ENCODE measurements around the gene TESMIN. TPM values are rescaled to one million over a fixed set of nuclear protein-coding genes. Genes with fewer than 3 reads are reported as not detected.

The TESMIN gene
- total RNA-seq, 1 donor from 2014 or later = 1.1 TPM

DNA sequence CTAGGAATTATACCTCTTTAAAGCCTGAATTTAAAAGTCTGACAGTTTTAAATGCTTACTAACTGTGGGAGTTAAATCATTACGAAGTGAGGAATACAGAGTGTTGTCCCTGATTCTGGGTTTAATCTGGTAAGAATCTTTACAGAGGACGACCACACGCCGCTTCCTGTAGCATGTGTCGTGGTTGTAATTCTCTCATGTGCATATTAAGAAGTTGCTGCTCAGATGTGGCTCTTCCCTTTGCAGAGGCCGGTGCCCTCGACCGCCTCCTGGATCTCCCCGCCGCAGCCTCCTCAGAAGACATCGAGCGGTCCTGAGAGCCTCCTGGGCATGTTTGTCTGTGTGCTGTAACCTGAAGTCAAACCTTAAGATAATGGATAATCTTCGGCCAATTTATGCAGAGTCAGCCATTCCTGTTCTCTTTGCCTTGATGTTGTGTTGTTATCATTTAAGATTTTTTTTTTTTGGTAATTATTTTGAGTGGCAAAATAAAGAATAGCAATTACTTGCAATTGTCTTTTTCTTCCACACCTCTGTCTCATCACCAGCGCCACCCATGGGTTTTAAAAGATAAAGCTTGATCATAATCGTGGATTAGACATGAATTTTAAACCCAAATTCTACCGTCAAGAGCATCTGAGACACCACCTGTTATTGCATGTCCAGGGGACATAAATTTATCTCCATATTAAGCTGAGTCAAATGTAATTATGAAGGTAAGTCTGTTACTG is 60.5 kb downstream of the TESMIN start:
- Mint-ChIP-seq H3K4me3 (ENCODE audit: unreplicated experiment) (no peak overlapping the region), H3K27me3 (ENCODE audit: low read depth, unreplicated experiment) (peaks cover 60% of the 10 kb centered on the region)

DNA sequence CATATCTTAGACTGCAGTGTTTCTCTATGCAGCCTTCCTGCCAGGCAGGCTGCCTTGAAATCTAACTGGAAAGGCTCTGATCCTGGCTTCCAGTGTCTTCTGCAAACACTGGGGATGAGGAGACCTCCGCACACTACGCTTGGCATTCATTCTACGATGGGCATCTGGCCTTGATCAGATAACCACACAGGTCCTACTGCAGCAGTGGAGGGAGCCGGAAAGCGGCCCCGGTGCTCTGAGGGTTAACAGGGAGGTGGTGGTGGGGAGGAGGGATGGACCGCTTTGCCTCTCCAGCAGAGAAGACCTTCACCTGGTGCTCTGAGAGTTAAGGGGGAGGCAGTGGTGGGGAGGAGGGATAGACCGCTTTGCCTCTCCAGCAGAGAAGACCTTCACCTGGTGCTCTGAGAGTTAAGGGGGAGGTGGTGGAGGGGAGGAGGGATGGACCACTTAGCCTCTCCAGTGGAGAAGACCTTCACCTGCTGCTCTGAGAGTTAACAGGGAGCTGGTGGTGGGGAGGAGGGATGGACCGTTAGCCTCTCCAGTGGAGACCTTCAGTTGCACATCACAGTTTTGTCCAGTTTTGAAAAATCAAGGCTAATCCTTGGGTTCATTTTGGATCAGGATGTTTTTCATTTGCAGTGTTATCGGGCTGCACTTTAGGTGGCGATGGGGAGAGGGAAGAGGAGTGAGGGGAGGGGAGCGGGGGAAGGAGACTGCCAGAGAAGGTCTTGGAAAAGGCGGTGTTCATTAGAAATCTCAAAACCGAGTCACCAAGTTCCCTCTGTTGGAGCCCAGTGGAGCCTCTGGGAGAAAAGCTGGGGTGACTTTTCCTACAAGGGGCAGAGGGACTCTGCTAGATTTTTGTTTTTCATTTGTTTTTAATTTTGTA is 61.3 kb downstream of the TESMIN start:
- FAIRE-seq (no peak), DNase-seq (ENCODE audit: low read depth) (no peak)
- Histone ChIP-seq H3K36me3 (ENCODE audit: insufficient read depth, low read length) (no peaks in the 10 kb centered on the region), H3K79me2 (ENCODE audit: insufficient read depth, low read length) (no peaks in the 10 kb centered on the region), H3K27ac (ENCODE audit: low read depth, low read length) (no peak overlapping the region), H3K9me3 (ENCODE audit: insufficient read depth, low read depth, low read length) (no peaks in the 10 kb centered on the region), H3K4me2 (ENCODE audit: low read length) (no peak overlapping the region), H2AFZ (ENCODE audit: low read depth, low read length) (no peak overlapping the region), H3K27me3 (ENCODE audit: insufficient read depth, low read length) (peaks cover 56% of the 10 kb centered on the region), H3K4me3 (ENCODE audit: insufficient read depth, low read depth, low read length) (no peak overlapping the region), H3K4me1 (ENCODE audit: insufficient read depth, low read length) (no peaks in the 10 kb centered on the region), H3K9ac (ENCODE audit: low read length) (no peak overlapping the region), H4K20me1 (ENCODE audit: insufficient read depth, low read length) (no peaks in the 10 kb centered on the region)
- no peaks in the 10 kb centered on the region for H3K4me1 Mint-ChIP-seq (ENCODE audit: low read depth, unreplicated experiment)
- peaks cover 59% of the 10 kb centered on the region for H3K27me3 Mint-ChIP-seq (ENCODE audit: low read depth, unreplicated experiment)
- no peak overlapping the region for H3K27ac Mint-ChIP-seq (ENCODE audit: unreplicated experiment)
- no peak overlapping the region for H3K4me3 Mint-ChIP-seq (ENCODE audit: unreplicated experiment)
- peaks cover 6% of the 10 kb centered on the region for H3K9me3 Mint-ChIP-seq (ENCODE audit: unreplicated experiment)
- peaks cover 8% of the 10 kb centered on the region for H3K36me3 Mint-ChIP-seq (ENCODE audit: low read depth, unreplicated experiment)
- TF ChIP-seq EZH2 (IDR thresholded peaks at IDR 0.05; ENCODE audit: insufficient read depth, low read length) = no peak
- TF ChIP-seq, protein P1, sequence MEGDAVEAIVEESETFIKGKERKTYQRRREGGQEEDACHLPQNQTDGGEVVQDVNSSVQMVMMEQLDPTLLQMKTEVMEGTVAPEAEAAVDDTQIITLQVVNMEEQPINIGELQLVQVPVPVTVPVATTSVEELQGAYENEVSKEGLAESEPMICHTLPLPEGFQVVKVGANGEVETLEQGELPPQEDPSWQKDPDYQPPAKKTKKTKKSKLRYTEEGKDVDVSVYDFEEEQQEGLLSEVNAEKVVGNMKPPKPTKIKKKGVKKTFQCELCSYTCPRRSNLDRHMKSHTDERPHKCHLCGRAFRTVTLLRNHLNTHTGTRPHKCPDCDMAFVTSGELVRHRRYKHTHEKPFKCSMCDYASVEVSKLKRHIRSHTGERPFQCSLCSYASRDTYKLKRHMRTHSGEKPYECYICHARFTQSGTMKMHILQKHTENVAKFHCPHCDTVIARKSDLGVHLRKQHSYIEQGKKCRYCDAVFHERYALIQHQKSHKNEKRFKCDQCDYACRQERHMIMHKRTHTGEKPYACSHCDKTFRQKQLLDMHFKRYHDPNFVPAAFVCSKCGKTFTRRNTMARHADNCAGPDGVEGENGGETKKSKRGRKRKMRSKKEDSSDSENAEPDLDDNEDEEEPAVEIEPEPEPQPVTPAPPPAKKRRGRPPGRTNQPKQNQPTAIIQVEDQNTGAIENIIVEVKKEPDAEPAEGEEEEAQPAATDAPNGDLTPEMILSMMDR (IDR thresholded peaks at IDR 0.05; ENCODE audit: insufficient read depth, low read depth, low read length) = no peak

More for the DNA sequence above, 60.5 kb downstream of the TESMIN start:
- TF ChIP-seq, protein P1 (IDR thresholded peaks at IDR 0.05; ENCODE audit: insufficient read depth, low read depth, low read length) = no peak
- no peak for TF ChIP-seq EZH2 (IDR thresholded peaks at IDR 0.05; ENCODE audit: insufficient read depth, low read length)
- Histone ChIP-seq H3K36me3 (ENCODE audit: insufficient read depth, low read length) (no peaks in the 10 kb centered on the region), H3K4me1 (ENCODE audit: insufficient read depth, low read length) (no peaks in the 10 kb centered on the region), H2AFZ (ENCODE audit: low read depth, low read length) (no peak overlapping the region), H3K79me2 (ENCODE audit: insufficient read depth, low read length) (no peaks in the 10 kb centered on the region), H3K27ac (ENCODE audit: low read depth, low read length) (no peak overlapping the region), H3K27me3 (ENCODE audit: insufficient read depth, low read length) (peaks cover 56% of the 10 kb centered on the region), H4K20me1 (ENCODE audit: insufficient read depth, low read length) (no peaks in the 10 kb centered on the region), H3K4me3 (ENCODE audit: insufficient read depth, low read depth, low read length) (no peak overlapping the region), H3K9me3 (ENCODE audit: insufficient read depth, low read depth, low read length) (peaks cover under 1% of the 10 kb centered on the region), H3K4me2 (ENCODE audit: low read length) (no peak overlapping the region), H3K9ac (ENCODE audit: low read length) (no peak overlapping the region)
- Mint-ChIP-seq H3K27ac (ENCODE audit: unreplicated experiment) (no peak overlapping the region), H3K4me1 (ENCODE audit: low read depth, unreplicated experiment) (no peaks in the 10 kb centered on the region), H3K36me3 (ENCODE audit: low read depth, unreplicated experiment) (peaks cover 8% of the 10 kb centered on the region), H3K9me3 (ENCODE audit: unreplicated experiment) (peaks cover 6% of the 10 kb centered on the region)
- FAIRE-seq = no peak
- DNase-seq (ENCODE audit: low read depth) = no peak
